ENCODE data around the gene SPTBN2. TPM values are rescaled to one million over a fixed set of nuclear protein-coding genes. Genes with fewer than 3 reads are reported as not detected.

Gene SPTBN2
- total RNA-seq, 1 experiment from 2014 or later, result 18.5 TPM

DNA sequence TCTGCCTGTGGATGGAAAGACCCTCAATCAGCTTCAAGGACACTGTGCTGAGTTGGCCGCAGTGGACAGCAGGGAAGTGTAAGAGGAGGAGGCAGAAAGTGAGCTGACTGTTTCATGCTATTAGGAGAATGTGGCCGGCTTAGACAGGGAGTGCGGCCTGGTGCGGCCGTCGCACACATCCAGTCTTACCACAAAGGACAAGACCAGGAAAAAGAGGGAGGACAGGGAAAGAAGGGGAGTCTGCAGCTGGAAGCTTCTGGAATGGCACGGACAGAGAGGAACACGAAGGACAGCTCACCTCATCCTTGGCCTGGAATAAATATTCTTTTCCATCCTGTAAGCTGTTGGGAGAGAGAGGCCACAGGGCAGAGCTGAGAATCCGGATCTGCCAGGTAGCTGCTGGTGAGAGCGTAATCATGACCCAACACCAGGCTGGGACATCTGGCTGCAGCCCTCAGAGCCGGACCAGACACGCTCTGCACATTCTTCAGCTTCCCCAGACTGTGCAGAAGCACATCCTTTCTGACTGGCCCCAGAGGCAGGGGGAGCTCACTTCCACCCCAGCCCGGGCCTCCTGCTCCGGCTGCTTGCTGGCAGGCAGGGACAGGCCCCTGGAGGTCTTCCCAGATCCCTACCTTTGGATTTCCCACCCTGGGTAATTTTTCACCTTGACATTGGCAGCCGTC is 42.8 kb downstream of the SPTBN2 start:
- Histone ChIP-seq H3K9me2 (ENCODE audit: insufficient read depth) (no peaks in the 10 kb centered on the region), H3K4me3 (replicated peaks in 1 of 2; ENCODE audit: low read depth in 1 of 2, low read length in 2 of 2) (no peak overlapping the region), H3K4me2 (ENCODE audit: low read length) (no peak overlapping the region), H4K20me1 (ENCODE audit: insufficient read depth) (no peaks in the 10 kb centered on the region), H3K9ac (ENCODE audit: low read length) (no peak overlapping the region), H3K27ac (ENCODE audit: low read depth, low read length) (no peak overlapping the region), H3K9me3 (ENCODE audit: control insufficient read depth in 1 of 2, insufficient read depth in 1 of 2, low read depth in 1 of 2, low read length in 2 of 2) (no peaks in the 10 kb centered on the region), H3K36me3 (ENCODE audit: control insufficient read depth in 1 of 2, insufficient read depth in 2 of 2, low read length in 2 of 2) (no peaks in the 10 kb centered on the region), H2AFZ (ENCODE audit: low read depth, low read length, poor library complexity, severe bottlenecking) (no peak overlapping the region), H3K79me2 (ENCODE audit: insufficient read depth, low read length) (no peaks in the 10 kb centered on the region), H3K4me1 (ENCODE audit: control insufficient read depth in 1 of 2, insufficient read depth in 2 of 2, low read length in 2 of 2) (no peaks in the 10 kb centered on the region), H3K27me3 (ENCODE audit: insufficient read depth, low read length) (no peaks in the 10 kb centered on the region)
- TF ChIP-seq CEBPB (IDR thresholded peaks at IDR 0.05; ENCODE audit: low read depth) (no peak), ZFX (IDR thresholded peaks at IDR 0.05) (no peak), SRF (IDR thresholded peaks at IDR 0.05; ENCODE audit: low read depth) (no peak)
- BruUV-seq (replicated peaks), result no TSS peak
- ChIA-PET POLR2A (interaction anchor here (1.0 kb wide), 1 partner anchor 8 kb away, joined by 3 read pairs; the partner anchor contains the start of gene RBM4B), RAD21 (ENCODE audit: low non-redundant PET in 1 of 2, low total read pairs in 2 of 2, uncharacterized antibody in 2 of 2, unreplicated experiment in 2 of 2) (no interaction called here), CTCF (interaction anchor here (1.1 kb wide), 1 partner anchor 8 kb away, joined by 3 read pairs; the partner anchor contains the start of gene RBM4B)
- DNase-seq (ENCODE audit: low read depth, low spot score) (no peak), ATAC-seq (no peak)
- intact Hi-C loops (cut with micrococcal nuclease), result no loop called here

DNA sequence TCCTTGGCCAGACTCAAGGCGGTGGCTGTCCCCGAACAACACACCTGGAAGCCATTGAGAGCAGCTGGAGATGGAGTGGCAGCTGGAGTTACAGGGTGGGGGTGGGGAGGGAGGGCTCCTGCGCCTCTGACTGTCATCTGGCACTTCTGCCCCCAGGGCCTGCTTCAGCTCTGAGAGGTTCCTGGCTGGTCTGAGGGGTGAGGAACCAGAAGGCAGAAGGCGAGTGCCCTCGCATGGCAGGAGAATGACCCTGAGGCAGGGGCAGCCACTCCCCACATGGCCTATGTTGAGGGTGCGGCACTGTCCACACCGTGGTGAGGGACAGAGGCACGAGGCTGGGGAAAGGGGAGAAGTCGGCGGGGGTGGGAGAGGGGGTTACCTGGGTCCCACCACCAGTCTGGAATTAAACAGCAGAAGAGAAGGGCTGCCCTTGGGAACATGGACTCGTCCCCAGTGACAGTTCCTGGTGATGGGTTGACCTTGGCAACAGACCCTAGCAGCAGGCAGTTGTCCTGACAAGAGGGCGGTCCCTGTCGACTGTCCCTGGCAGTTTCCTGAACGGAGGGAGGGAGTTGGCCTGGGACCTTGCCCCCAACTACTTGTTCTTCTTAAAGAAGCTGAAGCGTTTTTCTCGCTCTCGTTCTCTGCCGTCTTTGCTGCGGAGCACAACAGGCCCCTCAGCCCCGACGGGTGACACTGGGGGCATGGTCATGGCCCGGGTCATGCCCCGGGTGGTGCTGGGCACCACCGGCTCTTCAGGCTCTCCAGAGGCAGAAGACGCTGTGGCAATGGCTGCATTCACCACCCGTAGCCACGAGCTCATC is 43.5 kb downstream of the SPTBN2 start:
- ChIA-PET RAD21 (ENCODE audit: low non-redundant PET in 1 of 2, low total read pairs in 2 of 2, uncharacterized antibody in 2 of 2, unreplicated experiment in 2 of 2) (no interaction called here), CTCF (interaction anchor here (1.1 kb wide), 1 partner anchor 7 kb away, joined by 3 read pairs; the partner anchor contains the start of gene RBM4B), POLR2A (no interaction called here)
- no peaks in the 10 kb centered on the region for H3K27me3 ChIP-seq (ENCODE audit: insufficient read depth, low read length)
- H3K9me2 ChIP-seq (ENCODE audit: insufficient read depth), result no peaks in the 10 kb centered on the region
- no peak overlapping the region for H3K9ac ChIP-seq (ENCODE audit: low read length)
- no peak overlapping the region for H2AFZ ChIP-seq (ENCODE audit: low read depth, low read length, poor library complexity, severe bottlenecking)
- no peaks in the 10 kb centered on the region for H3K79me2 ChIP-seq (ENCODE audit: insufficient read depth, low read length)
- H3K4me1 ChIP-seq (ENCODE audit: control insufficient read depth in 1 of 2, insufficient read depth in 2 of 2, low read length in 2 of 2), result no peaks in the 10 kb centered on the region
- ATAC-seq (no peak), DNase-seq (ENCODE audit: low read depth, low spot score) (no peak)
- H3K4me2 ChIP-seq (ENCODE audit: low read length), result no peak overlapping the region
- BruUV-seq (replicated peaks), result no TSS peak
- intact Hi-C loops (cut with micrococcal nuclease), result no loop called here
- H3K27ac ChIP-seq (ENCODE audit: low read depth, low read length), result no peak overlapping the region
- H4K20me1 ChIP-seq (ENCODE audit: insufficient read depth), result no peaks in the 10 kb centered on the region
- H3K36me3 ChIP-seq (ENCODE audit: control insufficient read depth in 1 of 2, insufficient read depth in 2 of 2, low read length in 2 of 2), result no peaks in the 10 kb centered on the region
- no peaks in the 10 kb centered on the region for H3K9me3 ChIP-seq (ENCODE audit: control insufficient read depth in 1 of 2, insufficient read depth in 1 of 2, low read depth in 1 of 2, low read length in 2 of 2)
- TF ChIP-seq RAD21 (IDR thresholded peaks at IDR 0.05; ENCODE audit: low read depth), result no peak
- no peak for TF ChIP-seq MAX (IDR thresholded peaks at IDR 0.05)
- TF ChIP-seq POLR2A (IDR thresholded peaks at IDR 0.05; ENCODE audit: borderline replicate concordance, extremely low read depth, insufficient read depth, insufficient read length), result no peak
- TF ChIP-seq, protein P1, sequence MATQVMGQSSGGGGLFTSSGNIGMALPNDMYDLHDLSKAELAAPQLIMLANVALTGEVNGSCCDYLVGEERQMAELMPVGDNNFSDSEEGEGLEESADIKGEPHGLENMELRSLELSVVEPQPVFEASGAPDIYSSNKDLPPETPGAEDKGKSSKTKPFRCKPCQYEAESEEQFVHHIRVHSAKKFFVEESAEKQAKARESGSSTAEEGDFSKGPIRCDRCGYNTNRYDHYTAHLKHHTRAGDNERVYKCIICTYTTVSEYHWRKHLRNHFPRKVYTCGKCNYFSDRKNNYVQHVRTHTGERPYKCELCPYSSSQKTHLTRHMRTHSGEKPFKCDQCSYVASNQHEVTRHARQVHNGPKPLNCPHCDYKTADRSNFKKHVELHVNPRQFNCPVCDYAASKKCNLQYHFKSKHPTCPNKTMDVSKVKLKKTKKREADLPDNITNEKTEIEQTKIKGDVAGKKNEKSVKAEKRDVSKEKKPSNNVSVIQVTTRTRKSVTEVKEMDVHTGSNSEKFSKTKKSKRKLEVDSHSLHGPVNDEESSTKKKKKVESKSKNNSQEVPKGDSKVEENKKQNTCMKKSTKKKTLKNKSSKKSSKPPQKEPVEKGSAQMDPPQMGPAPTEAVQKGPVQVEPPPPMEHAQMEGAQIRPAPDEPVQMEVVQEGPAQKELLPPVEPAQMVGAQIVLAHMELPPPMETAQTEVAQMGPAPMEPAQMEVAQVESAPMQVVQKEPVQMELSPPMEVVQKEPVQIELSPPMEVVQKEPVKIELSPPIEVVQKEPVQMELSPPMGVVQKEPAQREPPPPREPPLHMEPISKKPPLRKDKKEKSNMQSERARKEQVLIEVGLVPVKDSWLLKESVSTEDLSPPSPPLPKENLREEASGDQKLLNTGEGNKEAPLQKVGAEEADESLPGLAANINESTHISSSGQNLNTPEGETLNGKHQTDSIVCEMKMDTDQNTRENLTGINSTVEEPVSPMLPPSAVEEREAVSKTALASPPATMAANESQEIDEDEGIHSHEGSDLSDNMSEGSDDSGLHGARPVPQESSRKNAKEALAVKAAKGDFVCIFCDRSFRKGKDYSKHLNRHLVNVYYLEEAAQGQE (IDR thresholded peaks at IDR 0.05; ENCODE audit: low read depth), result no peak
- TF ChIP-seq SP1 (IDR thresholded peaks at IDR 0.05; ENCODE audit: low read depth), result no peak
- TF ChIP-seq TCF7L2 (IDR thresholded peaks at IDR 0.05; ENCODE audit: borderline replicate concordance, extremely low read depth, insufficient read depth, insufficient read length), result no peak
- TF ChIP-seq SRF (IDR thresholded peaks at IDR 0.05; ENCODE audit: low read depth), result no peak
- no peak for TF ChIP-seq EZH2phosphoT487 (IDR thresholded peaks at IDR 0.05; ENCODE audit: borderline replicate concordance)
- no peak for TF ChIP-seq ZFX (IDR thresholded peaks at IDR 0.05)
- no peak for TF ChIP-seq ELF1 (IDR thresholded peaks at IDR 0.05; ENCODE audit: borderline replicate concordance, low read depth)
- TF ChIP-seq JUND (IDR thresholded peaks at IDR 0.05), result no peak
- TF ChIP-seq SIN3A (IDR thresholded peaks at IDR 0.05; ENCODE audit: low read depth), result no peak
- no peak for TF ChIP-seq ZNF274 (IDR thresholded peaks at IDR 0.05; ENCODE audit: low read depth, low read length)
- TF ChIP-seq CBX3 (IDR thresholded peaks at IDR 0.05; ENCODE audit: low read depth), result no peak
- no peak for TF ChIP-seq FOSL1 (IDR thresholded peaks at IDR 0.05; ENCODE audit: low read depth)
- no peak overlapping the region for H3K4me3 ChIP-seq (replicated peaks in 1 of 2; ENCODE audit: low read depth in 1 of 2, low read length in 2 of 2)

Data from HCT116 (cell line).